ENCODE measurements around the gene ARHGAP44.
"Not testable (repeated sequence)": the region's sequence is repeated elsewhere in the genome, so short reads cannot be mapped to it uniquely, and the experiment has no call there.

The ARHGAP44 gene

DNA sequence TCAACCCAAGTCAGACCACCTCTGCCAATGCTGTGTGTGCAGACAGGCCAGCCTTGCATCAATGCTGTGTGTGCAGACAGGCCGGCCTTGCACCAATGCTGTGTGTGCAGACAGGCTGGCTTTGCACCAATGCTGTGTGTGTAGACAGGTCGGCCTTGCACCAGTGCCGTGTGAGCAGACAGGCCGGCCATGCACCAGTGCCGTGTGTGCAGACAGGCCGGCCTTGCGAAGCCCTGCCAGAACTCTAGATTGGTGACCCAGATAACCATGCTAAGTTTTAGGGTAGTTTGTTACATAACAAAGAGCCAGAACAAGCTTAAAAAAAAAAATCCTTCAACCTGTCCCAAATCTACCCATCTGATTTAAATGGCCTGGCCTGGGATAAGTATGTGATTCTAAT is 174.2 kb downstream of the ARHGAP44 start:
- DNase-seq (ENCODE audit: low read depth, low spot score) = no peak

DNA sequence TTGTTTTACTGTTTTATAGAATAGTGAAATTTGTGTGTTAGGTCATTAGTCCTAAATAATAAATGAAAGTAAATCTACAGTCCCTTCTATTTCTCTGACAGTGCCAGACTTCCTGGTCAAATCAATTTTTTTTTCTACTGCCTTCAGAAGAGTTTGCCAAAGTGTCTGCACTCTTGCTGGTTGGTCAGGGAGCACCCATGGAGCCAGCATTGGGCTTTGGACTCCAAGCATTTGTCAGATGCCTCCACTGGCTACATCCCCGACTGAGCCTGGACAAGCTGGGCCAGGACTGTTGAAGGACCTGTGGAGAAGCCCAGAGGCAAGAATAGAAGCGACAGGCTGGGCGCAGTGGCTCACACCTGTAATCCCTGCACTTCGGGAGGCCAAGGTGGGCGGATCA is 174.9 kb downstream of the ARHGAP44 start:
- no peak for DNase-seq (ENCODE audit: low read depth, low spot score)

DNA sequence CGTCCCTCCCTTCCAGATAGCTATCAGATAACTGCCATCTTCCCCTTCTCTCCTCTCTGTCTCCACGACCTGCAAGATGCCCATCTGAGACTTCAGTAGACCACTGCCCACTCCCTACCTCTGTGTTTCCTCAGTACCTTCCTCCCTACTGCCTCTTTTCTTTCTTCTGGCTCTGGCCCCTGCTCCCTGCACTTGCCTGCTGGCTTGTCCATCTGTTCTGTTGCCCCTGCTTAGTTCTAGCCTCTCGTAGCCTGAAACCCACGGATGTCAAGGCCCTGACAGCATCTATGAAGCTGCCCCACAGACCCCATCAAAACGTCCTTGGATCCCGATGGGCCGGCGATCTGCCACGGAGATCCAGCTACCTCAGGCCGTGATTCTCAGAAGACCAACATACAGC is 175.5 kb downstream of the ARHGAP44 start:
- no peak for DNase-seq (ENCODE audit: low read depth, low spot score)

DNA sequence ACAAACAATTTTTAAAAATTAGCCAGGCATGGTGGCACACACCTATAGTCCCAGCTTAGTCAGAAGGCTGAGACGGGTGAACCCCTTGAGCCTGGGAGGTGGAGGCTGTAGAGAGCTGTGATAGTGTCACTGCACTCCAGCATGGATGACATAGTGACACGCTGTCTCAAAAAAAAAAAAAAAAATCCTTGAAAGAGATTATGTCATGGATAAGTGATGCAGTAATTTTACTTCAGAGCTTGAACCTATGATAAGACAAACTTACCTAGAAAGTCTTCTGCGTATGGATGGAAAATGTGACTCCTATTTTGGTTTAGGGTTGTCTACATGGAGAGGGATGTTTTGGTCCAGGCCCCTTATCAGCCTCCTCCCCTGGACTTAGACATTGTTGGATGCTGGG is 176.7 kb downstream of the ARHGAP44 start:
- DNase-seq (ENCODE audit: low read depth, low spot score) = no peak

DNA sequence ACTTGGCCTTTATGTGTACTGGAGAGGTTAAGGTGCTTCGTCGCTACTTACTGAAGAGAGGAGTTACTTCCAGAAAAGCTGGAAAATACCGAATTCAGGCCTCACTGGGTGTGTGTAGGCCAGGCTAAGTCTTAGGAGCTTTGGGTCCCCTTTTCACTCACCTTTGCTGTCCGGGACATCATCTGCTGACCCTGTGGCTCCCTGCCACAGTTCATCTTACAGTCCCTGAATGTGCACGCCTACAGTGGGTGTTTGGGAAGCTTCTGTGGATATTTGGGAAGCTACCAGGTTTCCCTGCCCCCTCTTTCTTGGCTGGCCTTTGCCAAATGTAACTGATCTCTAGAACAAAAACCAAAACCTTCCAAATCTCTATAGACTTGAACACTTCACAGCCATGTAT is 177.1 kb downstream of the ARHGAP44 start:
- no peak for DNase-seq (ENCODE audit: low read depth, low spot score)

DNA sequence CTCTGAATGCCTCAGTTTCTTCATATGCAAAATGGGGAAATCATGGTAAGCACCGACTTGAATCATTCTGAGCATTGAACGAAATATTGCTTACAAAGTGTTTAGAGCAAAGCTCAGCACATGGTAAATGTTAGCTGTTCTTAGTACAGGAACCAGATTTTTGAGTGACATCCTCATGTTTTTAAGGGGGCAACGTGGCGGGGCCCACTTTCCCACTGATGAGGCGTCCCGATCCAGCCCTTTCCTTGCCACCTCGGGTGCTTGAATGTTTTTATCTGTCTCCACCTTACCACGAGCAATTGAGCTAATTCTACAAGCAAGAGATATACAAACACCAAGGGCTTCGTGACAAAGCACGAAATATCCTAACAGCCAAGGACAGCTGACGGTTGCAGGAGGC is 178.7 kb downstream of the ARHGAP44 start:
- DNase-seq (ENCODE audit: low read depth, low spot score) = no peak

DNA sequence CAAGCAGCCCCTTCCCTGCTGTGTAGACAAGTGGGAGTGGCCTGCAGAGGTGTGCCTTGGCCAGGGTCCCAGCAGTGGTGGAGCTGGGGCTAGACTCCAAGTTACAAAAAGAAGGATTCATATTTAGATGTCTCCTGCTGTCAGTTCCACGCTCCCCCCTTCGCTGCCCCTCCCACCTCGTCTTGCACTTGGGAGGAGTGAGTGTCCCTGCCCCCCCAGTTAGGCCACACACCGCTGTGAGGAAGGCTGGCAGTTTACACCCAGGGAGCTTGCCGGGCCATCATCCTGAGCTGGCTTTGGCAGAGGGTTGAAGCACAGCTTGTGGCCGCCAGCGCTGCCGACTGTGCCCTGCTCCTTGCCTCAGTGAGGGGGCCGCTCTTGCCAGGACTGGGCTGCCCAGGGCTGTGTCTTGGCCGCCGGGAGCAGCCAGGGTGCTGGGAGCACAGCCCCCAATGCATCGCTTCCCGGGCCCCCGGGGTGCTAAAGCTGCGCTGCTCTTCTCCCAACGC is 184.3 kb downstream of the ARHGAP44 start:
- DNase-seq (ENCODE audit: low read depth, low spot score) = no peak

DNA sequence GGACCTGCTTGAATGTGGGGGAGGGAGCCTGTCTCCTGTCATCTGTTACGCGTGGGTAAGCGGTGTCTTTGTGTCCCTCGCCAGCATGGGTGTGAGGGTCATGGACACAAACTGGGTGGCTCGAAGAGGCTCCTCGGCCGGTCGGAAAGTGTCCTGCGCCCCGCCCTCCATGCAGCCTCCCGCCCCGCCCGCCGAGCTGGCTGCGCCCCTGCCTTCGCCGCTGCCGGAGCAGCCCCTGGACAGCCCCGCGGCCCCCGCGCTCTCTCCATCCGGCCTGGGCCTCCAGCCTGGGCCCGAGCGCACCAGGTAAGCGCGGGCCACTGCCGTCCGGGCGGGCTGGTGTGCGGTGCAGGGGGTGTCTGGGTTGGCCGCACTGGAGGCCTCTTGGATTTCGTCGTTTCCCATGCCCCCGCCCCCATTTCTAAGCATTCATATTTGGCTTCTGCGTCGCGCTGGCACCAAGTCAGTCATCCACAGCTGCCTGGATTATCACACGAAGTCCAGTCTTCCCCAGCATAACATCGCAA is 184.8 kb downstream of the ARHGAP44 start:
- no peak for DNase-seq (ENCODE audit: low read depth, low spot score)

DNA sequence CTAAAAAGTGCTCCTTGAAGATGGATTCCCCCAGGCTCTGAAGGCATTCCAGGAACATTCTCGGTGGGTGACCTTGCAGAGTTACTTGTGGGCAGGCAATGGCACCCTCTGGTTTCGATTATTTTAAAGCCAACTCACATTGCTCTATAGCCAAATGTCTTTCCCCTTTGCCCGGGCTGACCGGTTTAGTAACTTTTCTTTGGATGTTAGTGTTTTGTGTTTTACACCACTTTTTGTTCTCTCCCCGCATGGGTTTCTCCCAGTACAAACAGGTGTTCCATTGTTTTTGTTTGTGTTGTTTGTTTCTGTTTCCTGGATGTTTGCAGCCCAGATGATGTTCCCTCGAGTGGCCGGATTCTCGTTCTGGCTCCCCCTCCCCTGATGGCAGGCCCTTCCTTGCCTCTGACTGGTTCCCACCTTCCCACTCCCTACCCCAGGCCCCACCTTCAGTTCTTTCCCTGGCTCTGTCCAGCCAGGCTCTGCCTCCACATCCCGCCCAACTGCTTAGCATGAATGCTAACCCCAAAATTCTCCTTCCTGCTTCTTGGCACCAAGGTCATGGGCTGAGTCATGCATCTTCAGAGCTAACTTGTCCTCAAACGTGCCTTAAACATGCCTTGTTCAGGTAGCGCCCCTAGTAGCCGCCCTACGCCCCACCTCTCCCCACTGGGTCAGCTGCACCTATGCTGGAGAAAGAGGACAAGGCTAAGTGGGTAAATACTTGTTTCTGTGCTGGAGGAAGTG is 187.9 kb downstream of the ARHGAP44 start:
- DNase-seq (ENCODE audit: low read depth, low spot score) = no peak

DNA sequence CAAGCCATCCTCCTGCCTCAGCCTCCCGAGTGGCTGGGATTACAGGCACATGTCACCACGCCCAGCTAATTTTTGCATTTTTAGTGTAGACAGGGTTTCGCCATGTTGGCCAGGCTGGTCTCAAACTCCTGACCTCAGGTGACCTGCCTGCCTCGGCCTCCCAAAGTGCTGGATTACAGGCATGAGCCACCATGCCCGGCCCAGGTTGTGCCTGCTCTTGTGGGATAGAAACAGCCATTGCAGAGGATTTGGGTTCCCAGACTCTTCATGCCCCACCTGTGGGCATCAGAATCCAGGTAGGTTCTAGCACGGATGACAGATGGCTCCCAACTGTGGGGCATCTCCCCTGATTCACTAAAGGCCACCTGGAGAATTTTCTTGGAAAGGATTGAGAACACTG is 189.5 kb downstream of the ARHGAP44 start:
- not testable (repeated sequence) for DNase-seq (ENCODE audit: low read depth, low spot score)

DNA sequence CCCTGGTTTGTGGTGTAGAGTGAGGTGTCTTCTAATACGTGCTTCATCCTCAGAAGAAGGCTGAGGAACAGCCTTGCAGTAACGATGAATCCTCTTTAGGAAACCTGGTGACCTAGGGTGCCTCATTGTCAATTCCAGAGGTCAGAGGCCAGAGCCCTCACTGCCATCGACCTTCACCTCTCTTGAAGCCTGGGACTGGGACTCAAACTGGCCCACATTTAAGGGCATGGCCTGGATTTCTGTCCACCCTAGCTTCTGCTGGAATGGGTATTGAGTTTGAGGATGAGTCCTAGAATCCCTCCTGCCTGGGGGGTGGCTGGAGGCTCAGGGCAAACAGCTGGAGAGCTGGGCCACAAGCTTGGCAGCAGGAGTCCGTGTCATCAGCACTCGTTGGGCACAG is 189.9 kb downstream of the ARHGAP44 start:
- no peak for DNase-seq (ENCODE audit: low read depth, low spot score)

DNA sequence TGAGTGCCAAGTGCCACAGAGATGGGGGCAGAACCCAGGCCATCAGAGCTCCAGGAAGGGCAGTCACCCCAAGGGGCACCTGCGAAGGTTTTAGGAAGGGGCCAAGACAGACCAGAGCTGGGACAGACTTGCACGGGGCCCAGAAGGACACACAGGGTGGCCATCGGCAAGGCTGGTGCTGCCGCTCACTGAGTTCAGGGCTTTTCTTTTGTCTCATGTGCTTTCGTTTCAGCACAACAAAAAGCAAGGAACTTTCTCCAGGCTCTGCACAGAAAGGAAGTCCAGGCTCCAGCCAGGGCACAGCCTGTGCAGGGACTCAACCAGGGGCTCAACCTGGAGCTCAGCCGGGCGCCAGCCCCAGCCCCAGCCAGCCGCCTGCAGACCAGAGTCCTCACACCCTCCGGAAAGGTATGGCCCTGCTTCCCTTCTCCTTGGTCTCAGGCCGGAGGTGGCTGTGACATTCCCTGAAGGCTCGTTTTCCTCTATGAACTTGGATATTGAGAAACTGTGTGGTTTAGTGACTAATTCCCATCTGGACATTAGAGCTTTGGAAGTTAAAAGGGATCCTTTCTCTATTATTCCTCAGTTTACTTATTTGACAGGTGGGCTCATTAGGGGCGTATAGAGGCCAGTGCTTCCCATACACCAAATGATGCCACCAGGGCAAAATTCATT is 190.7 kb downstream of the ARHGAP44 start:
- no peak for DNase-seq (ENCODE audit: low read depth, low spot score)

DNA sequence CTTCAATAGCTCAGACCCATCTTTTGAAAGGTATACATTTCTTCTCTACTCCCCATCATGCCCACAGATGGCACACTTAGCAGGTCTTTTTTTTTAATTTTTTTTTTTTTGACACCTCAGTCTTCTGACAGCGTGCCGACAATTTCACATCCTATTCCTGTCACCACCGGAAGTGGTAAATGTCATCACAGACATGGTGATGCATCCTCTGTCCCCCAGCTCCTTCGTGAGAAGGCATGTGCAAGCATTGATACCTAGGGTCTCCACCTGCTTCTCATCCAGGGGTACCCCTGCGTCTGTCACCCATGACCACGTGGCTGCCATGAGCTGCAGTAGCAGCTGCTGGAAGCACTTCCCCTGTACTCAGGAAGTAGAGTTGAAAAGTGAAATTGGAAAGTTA is 192.9 kb downstream of the ARHGAP44 start:
- DNase-seq (ENCODE audit: low read depth, low spot score) = no peak

DNA sequence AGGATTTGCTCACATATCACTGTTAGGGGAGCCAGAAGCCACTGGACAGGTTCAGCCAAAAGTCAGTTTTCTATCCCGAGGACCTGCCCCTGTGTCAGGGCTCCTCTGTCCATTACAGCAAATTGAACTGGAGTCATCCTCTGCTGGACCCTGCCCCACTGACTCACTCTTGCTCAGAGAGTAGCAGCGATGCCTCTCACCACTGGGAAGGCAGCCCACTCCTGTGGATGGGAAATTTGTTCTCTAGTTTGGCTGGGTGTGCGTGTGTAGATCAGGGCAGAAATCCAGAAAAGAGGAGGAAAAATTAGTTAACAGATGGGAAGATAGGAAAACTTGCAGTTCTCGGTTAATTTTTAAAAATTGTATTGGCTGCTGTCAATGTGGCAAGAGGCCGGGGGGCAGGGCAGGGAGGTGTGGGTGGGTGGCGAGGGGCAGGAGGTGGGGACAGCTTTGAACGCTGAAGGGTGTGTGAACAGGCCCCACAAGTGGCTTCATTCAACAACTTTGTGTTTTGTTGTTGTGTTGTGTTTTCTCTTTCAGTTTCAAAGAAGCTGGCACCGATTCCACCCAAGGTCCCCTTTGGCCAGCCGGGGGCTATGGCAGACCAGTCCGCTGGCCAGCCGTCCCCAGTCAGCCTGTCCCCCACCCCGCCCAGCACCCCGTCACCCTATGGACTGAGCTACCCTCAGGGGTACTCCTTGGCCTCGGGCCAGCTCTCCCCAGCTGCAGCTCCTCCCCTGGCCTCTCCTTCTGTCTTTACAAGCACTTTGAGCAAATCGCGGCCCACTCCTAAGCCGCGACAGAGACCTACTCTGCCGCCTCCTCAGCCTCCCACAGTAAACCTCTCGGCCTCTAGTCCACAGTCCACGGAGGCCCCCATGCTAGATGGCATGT is 194.9 kb downstream of the ARHGAP44 start:
- no peak for DNase-seq (ENCODE audit: low read depth, low spot score)

DNA sequence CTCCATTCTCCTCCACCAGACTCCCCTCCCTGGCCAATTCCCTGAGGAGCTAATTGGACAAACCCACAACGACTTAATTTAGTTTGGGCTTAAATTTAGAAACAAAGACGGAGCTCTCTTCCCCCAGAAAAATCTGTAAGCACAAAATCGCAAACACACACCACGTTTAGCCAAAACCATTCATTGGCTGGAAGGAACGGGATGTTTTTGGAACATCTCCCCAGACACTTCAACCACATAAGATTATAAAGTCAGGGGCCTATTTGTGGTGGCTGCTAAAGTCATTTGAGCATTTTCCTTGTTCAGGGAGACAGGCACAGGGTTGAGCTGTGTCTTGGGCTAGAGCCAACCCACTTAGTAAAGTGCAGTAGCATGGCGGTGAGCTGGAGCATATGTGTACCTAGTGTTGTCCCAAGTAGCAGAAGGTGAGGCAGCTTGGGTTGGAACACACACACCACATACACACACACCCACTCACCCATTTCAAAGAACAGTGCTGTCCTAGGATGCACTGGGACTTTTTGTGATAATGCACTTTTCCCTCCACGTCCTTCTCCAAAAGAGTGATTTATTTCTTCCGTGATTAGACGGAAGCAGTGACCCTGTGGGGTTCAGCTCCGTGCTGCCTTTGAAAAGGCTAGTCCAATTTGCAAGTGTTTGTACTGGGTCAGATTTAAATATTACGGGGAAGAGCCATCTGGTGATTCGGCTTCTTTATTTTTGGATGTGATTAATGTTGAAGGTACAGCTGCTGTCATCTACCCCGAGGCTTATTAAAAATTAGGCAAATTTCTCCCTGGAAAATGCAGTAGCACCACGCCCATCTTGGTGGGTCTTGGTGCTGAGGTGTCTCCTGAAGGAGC is 196.4 kb downstream of the ARHGAP44 start:
- no peak for DNase-seq (ENCODE audit: low read depth, low spot score)

DNA sequence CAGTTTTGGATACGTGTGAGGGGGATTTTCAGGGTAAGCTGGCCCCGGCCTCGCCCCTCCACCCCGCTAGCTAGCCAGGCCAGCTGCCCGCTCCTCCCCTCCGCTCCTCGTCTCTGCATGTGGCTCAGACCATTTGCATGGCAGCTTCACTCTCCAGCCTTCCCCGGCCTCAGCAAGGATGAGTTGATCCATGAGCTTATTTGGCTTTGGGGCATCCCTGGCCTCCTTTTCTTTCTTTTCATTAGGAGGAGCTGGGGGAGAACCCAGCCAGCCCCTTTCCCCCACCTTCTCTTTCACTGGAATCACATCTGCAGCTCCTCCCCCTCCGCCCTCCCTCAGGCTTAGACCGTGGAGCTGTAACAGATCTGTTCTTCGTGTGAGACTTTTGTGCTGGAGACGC is 197.8 kb downstream of the ARHGAP44 start:
- no peak for DNase-seq (ENCODE audit: low read depth, low spot score)

DNA sequence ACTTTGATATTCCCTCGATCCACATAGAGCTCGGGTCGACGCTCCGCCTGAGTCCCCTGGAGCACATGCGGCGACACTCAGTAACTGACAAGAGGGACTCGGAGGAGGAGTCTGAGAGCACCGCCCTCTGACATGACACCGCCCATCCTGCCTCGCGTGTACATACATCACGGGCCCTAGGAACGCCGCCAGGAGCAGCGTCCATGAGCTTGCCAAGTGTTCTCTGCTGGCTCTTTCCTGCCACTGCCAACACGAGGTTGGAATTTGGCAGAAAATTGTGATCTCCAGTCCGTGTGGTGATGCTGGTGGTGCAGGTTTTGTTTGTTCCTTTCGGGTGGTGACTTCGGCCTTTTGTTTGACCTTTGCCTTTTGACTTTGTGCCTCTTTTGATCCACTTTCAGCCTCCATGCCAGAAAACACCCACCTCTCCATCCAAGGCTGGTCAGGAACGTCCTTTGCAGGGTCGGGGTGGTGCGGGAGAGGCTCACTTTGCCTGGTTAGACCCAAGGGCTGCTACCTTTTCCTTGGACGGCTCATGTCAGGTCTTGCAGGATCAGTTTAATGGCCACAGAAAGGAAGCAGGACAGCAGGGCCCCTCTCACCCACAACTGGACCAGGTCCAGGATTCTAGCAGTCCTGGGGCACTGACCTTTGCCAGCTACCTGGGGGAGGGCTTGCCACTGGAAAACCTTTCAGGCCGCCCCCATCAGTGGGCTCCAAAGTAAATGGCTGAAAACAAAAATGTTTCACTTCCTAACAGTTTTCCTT is 200.9 kb downstream of the ARHGAP44 start:
- no peak for DNase-seq (ENCODE audit: low read depth, low spot score)

DNA sequence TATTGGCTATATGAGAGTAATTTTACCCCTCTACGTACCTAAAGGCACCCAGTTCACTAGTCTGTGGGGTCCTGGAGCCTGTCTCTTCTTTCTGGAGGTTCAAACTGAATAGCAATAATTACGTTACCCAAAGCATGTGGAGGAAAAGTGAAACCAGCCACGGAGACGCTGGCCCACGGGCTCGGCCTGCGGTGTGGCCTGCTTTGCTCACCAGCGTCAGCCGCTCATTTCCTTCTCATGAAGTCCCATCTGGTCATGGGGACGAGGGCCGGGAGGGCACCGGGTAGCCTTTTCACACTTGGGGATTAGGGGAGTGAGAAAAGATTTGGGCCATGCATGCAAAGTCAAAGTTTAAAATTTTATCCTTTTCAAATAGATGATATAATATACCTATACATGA is 201.6 kb downstream of the ARHGAP44 start:
- DNase-seq (ENCODE audit: low read depth, low spot score) = no peak

DNA sequence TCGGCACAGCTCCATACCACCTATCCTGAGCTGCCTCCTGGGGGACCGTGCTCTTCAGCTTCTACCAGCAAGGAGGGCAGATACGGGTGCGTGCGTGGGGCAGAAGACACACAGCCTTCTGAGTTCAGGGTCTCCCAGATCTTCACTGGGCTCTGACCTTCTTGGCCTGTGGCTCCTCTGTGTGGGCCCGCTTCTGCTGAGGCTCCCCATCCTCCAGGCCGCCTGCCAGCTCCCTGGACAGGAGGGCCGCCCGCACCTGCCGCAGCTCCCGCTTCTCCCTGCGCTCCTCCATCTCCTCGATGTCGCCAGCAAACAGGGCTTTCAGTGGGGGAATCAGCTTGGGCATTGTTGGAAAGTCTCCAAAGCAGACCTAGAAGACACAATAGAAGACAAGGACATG is 203.4 kb downstream of the ARHGAP44 start:
- no peak for DNase-seq (ENCODE audit: low read depth, low spot score)

DNA sequence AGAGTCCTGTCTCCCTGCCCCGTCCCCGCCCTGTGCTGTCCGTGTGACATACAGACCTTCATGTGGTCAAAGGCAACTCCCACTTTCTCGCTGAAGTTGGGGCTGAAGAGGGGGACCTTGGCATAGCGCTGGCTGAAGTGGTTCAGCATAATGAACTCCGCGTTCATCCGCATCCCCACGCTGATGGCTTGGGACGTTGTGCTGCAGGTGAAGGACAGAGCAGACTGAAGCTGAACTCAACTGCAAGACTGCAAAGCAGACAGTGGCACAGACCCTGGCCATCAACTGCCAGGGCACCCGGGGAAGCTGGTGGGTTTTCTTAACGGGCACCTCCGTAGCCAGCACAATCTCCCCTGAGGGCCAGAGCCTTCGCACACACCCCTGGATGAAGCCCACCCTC is 204.3 kb downstream of the ARHGAP44 start:
- DNase-seq (ENCODE audit: low read depth, low spot score) = no peak

Data from activated CD4-positive, CD25-positive, alpha-beta regulatory T cell treated with anti-CD3 and anti-CD28 coated beads, Interleukin-2, amount 50 U/mL, for 16 hours (primary cell).